ENCODE results near the gene TJP2.

The TJP2 gene

GRCh38 chr9:69237702-69238295, 63.7 kb downstream of the TJP2 start:
- DNase-seq, result no peak

GRCh38 chr9:69243116-69243515, 69.0 kb downstream of the TJP2 start:
- DNase-seq, result no peak

- no peak for DNase-seq
Measured at GRCh38 chr9:69246629-69247028, 72.6 kb downstream of the TJP2 start.

GRCh38 chr9:69248005-69248404, 73.9 kb downstream of the TJP2 start:
- DNase-seq, result no peak

- DNase-seq, result no peak
Measured at GRCh38 chr9:69249337-69249736, 75.3 kb downstream of the TJP2 start.

- DNase-seq, result no peak
Measured at GRCh38 chr9:69250681-69251080, 76.6 kb downstream of the TJP2 start.

GRCh38 chr9:69252436-69252835, 78.4 kb downstream of the TJP2 start:
- no peak for DNase-seq

- DNase-seq, result no peak
Measured at GRCh38 chr9:69253057-69253456, 79.0 kb downstream of the TJP2 start.

GRCh38 chr9:69254223-69254622, 80.1 kb downstream of the TJP2 start:
- DNase-seq, result no peak

GRCh38 chr9:69255591-69255990, 81.5 kb downstream of the TJP2 start:
- no peak for DNase-seq

- no peak for DNase-seq
Measured at GRCh38 chr9:69258551-69258950, 84.5 kb downstream of the TJP2 start.

GRCh38 chr9:69260161-69260560, 86.1 kb downstream of the TJP2 start:
- no peak for DNase-seq

GRCh38 chr9:69261636-69262035, 87.6 kb downstream of the TJP2 start:
- no peak for DNase-seq

GRCh38 chr9:69264526-69264925, 90.4 kb downstream of the TJP2 start:
- no peak for DNase-seq

- no peak for DNase-seq
Measured at GRCh38 chr9:69265891-69266290, 91.8 kb downstream of the TJP2 start.

GRCh38 chr9:69272212-69272611, 98.1 kb downstream of the TJP2 start:
- no peak for DNase-seq

GRCh38 chr9:69273161-69273560, 99.1 kb downstream of the TJP2 start:
- DNase-seq, result no peak

GRCh38 chr9:69276775-69277174, 102.7 kb downstream of the TJP2 start:
- no peak for DNase-seq

GRCh38 chr9:69279084-69279731, 105.1 kb downstream of the TJP2 start:
- DNase-seq, result no peak

GRCh38 chr9:69279733-69280132, 105.7 kb downstream of the TJP2 start:
- no peak for DNase-seq

- no peak for DNase-seq
Measured at GRCh38 chr9:69283003-69283402, 108.9 kb downstream of the TJP2 start.

- no peak for DNase-seq
Measured at GRCh38 chr9:69292078-69292477, 118.0 kb downstream of the TJP2 start.

GRCh38 chr9:69293156-69293555, 119.1 kb downstream of the TJP2 start:
- no peak for DNase-seq

GRCh38 chr9:69295872-69296552, 121.9 kb downstream of the TJP2 start:
- no peak for DNase-seq

Data from activated gamma-delta T cell treated with Interleukin-2 at 50 U/mL for 16 hours (primary cell).